Embryonic facial prominence (tissue), 1 donor: ENCODE measurements around the gene ACSM2B.
"Not testable (repeated sequence)": the region's sequence is repeated elsewhere in the genome, so short reads cannot be mapped to it uniquely, and the experiment has no call there.

Experiments used
- DNase-seq: peaks from one replicate; pipeline ENCODE4 v3.0.0-alpha.2; 2016; ENCODE audit errors: extremely low spot score

The ACSM2B gene

DNA sequence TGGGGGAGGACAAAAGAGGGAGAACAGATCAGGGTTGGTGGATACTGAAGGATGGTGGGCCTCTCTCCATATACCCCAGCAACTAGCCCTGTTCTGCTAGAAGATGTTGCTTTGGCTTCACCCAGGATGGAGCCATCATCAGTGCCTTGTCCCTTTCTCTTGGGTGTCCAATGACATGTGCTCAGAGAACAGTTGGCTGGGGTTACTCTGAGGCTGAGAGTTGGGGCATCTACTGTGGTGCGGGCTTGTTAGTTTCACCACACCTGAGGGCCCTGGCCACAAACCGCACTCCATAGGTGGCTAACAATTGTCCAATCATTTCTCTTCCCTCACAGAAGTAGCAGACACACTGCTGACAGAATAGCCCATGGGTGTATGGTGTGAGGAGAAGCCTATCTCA, 18.9 kb upstream of the ACSM2B start:
- DNase-seq: not testable (repeated sequence)

DNA sequence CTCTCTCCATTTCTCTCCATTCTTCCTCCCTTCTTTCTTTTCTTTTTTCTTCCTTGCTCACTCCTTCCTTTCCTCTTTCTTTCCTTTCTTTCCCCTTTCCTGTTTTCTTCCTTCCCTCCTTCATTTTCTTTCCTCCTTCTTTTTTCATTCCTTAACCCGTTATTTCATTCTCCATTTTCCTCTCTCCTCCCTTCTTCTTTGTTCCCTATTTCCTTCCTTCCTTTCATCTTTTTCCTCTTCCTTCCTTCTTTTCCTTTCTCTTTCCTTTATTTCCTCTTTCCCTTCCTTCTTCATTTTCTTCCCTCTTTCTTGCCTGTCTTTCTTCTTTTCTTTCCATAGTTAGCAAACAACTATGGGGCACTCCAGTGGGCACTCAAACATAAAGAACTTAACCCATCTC, 16.6 kb upstream of the ACSM2B start:
- not testable (repeated sequence) for DNase-seq

DNA sequence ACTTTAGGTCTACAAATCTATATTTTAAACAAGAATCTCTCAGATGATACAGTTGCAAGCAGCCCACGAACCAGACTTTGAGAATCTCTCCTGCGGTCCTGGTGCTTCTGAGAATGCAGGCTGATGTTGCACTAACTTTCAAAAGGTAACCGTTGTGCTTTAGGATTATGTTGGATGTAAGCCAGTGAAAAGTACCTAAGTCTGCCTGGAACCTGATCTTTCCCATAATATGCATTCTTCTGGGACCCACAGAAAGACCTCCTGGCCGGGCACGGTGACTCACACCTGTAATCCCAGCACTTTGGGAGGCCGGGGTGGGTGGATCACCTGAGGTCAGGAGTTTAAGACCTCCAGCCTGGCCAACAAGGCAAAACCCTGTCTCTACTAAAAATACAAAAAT, 13.3 kb upstream of the ACSM2B start:
- not testable (repeated sequence) for DNase-seq

DNA sequence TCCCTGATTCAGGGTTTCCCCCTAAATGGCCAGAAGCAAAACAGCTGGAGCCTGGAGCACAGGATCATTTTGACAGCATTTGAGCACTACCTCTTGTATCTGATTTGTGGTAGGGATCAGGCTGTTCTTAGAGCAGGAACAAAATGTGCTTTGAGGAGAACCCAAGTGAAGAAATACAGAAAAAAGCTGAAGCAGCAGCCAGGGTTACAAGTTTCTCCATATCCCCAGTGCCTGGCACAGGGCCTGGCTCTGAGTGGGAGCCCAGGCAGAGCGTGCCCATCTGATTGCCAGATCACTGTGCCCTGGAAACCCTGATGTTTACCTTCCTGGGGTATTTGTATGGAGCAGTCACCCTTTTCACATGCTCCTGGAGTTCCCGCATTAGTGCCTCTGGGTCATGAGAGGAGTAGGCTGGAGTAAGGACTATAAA, 11.5 kb upstream of the ACSM2B start:
- not testable (repeated sequence) for DNase-seq

DNA sequence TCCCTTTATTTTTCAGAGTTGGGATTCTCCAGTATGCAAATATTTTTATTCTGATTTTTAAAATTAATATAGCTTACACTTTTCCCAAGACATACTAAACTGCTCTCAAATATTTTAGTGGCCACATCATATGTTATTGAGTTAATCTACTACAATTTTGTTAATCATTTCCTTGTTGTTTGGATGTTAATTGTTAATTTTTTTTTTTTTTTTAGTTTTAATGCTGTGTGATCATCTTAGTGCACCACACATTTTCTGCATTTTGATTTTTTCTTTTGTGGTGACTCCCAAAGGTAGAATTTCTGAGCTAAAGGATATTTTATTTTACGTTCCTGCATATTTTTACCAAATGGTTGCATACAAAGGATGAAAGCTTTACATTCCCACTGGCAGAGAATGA, 10.5 kb upstream of the ACSM2B start:
- not testable (repeated sequence) for DNase-seq

DNA sequence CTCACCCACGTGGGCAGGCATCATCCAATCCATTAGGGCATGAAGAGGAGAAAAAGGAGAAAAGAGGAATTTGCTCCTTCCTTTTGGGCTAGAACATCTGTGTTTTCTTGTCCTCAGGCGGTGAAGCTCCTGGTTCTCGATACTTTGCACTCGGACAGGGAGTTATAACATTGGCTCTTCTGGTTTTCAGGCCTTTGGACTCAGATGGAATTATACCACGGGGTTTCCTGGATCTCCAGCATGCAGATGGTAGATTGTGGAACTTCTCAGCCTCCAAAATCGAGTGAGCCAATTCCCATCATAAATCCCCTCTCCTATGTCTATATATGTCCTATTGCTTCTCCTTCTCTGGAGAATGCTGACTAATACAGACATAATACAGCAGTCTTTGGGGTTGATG, 9.9 kb upstream of the ACSM2B start:
- DNase-seq: not testable (repeated sequence)

DNA sequence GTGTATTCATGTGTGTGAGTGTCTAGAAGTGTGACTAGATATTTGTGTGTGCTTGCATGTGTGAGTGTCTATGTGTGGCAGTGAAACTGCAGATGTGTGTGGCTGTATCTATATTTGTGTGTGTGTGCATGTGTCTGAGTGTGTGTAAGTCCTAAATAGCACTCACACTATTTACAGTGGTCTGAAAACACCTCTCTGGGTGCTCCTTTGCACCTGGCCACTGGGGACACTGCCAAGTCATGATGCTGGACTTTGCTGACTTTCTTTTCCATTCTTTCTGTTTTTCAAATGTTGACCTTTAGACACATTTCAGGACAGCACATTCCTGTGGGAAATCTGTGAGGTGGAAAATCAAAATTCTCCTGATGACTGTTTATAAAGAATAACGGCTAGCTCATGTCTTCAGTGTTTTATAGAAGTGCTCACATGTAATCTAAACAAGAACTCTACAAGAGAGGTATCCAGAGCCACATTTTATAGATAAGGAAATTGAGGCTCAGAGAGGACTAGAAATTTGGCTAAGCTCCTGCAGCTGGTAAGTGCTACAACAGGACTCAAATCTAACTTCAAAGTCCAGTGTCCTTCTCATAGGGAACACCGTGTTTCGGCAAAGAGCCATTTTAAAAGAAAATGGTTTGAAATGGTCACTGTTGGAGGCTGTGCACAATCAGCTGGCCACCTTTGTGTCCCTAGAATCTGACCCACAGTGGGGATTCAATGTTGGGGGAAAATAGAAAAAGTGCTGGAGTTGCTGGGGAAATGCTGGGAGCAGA, 4.5 kb upstream of the ACSM2B start:
- DNase-seq: not testable (repeated sequence)

DNA sequence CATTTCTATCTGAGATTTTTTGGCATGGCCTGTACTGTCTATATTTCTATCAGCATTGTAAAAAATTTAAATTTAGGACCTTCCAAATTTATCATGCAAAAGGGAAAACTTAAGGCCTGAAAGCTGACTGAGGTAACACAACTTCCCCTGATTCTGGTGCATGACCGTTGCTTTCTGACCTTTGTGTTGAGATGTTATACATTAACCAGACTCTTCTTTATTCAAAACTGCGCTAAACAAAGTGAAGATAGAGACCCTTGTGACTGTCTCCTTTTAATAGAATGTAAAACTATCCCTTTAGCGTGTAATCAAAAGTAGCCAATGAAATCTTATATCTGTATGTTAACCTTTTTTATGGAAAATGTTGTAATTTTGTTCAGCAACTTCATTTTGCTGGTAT, 1.9 kb upstream of the ACSM2B start:
- DNase-seq: not testable (repeated sequence)

DNA sequence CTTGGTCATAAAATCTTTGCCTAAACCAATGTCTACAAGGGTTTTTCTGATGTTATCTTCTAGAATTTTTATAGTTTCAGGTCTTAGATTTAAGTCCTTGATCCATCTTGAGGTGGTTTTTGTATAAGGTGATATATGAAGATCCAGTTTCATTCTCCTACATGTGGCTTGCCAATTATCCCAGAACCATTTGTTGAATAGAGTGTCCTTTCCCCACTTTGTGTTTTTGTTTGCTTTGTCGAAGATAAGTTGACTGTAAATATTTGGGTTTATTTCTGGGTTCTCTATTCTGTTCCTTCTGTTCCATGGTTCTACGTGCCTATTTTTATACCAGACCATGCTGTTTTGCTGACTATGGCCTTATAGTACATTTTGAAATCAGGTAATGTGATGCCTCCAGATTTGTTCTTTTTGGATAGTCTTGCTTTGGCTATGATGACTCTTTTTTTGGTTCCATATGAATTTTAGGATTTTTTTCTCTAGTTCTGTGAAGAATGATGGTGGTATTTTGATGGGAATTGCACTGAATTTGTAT, 7.0 kb downstream of the ACSM2B start:
- not testable (repeated sequence) for DNase-seq

DNA sequence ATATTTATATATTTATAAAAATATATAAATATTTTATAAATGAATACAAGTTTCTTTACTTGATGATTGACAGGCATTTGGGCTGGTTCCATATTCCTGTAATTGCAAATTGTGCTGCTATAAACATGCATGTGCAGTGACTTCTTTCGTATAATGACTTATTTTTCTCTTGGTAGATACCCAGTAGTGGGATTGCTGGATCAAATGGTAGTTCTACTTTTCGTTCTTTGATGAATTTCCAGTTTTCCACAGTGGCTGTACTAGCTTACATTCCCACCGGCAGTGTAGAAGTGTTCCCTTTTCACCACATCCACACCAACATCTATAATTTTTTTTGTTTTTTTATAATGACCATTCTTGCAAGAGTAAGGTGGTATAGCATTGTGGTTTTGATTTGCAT, 7.8 kb downstream of the ACSM2B start:
- DNase-seq: no peak

DNA sequence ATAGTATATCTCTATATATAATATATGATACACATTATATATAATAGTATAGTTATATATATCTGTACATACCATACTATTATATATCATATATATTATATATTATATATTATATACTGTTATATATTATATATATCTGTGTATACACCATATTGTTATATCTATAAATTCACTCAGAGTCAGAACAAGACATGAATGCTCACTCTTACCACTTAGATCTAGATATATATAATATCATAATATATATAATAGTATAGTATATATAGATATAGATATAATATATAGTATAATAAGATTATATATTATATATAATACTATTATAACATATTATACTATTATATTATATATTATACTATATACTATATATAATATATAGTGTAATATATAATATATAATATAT, 9.3 kb downstream of the ACSM2B start:
- DNase-seq: no peak

DNA sequence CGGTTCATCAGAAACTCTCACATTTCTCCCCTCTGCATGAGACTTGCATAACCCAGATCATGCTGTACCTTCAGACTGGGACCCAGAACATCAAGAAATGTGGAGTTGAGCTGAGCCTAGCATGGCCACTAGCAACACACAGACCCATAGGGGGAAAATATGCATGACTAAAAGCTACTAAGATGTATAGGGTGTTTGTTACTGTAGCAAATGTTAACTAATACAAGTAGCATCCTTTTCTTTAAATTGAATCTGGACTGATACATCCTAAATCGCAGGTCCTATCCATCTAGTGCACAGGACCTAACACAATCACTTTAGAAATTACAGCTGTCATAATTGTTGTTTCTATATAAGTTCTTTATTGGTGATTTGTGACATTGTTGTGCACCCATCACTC, 10.8 kb downstream of the ACSM2B start:
- DNase-seq: not testable (repeated sequence)

DNA sequence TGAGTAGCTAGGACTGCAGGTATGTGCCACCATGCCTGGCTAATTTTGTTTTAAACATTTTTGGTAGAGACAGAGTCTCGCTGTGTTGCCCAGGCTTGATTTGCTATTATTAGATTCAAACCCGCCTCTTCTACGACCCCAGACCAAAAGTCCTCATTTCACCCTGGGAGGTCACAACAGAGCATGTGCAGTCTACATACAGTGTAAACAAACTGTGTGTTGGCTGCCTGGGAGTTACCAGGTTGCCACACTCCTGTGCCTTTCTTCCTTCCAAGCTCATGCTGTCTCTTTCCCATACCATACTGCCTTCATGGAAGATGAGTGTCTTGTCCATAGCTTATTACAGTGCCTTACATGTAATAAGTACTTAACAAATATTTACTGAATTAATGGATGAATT, 11.9 kb downstream of the ACSM2B start:
- DNase-seq: not testable (repeated sequence)

DNA sequence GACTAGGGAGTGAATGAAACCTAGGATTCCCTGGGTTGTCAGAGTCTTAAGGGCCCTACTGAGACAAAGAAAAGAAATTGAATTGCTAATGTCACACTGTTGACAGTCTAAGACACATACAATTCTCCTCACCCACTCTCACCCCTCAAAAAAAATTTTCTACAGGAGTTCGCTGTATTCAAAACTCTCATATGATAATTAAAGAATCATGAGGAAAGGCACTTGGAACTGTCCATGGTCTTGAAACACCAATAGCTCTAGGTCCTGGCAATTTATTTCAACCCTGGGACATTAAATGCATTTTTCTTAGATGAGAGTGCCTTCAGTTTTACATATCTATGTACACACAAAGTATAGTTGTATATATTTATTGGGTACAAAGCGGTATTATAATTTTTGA, 20.5 kb downstream of the ACSM2B start:
- DNase-seq: not testable (repeated sequence)

DNA sequence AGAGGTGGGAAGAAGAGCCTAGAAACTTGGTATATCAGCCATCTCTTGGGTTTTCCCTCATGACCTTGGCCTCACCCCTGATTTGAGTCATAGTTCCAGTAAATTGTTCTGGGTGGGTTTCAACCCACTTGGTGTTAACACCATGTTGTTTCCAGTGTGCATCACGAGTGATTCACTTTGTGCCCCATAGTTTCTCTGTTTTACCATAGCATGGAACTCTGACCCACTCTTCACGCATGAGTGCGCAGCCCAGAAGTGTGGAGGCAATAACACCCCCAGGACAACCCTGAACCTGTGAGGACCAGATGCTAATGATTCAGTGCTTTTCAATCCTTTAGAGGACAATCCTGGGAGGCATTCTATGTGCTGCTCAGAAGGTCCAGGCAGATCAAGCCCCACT, 21.5 kb downstream of the ACSM2B start:
- not testable (repeated sequence) for DNase-seq

DNA sequence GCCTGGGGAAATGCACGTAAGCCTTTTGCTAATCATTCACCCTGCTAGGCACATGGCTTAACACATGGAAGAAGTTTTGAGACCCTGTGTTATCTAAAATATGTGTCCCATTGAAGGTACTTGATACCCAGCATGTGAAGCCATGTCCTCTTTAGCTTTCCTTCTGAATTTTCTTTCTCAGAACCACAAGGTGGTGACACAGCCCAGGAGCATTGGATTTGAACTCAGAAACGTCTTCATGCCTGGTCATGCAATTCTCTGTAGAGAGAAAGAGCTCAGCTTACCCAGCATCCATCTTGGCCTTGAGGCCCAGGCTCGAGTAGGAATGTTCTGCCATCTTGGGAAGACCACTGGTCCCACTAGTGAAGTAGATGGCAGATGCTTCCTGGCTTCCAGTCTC, 22.7 kb downstream of the ACSM2B start:
- DNase-seq: not testable (repeated sequence)

DNA sequence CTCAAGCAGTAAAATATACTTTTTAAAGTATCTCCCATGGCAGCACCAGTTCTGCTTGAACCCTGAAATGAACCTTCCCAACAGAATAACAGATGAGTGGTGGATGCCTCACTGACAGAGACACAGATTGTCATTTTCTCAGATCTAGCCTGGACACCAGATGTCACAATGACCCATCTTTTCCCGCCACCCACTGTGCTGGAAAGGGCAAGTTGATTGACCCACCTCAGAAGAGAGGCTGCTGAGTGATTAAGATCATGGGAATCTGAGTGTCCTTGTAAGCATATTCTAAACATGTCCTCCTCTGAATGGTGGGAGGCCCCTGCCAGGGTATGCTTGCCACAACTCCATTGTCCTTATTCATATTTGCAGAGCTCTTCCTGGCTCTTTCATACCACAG, 29.2 kb downstream of the ACSM2B start:
- DNase-seq: not testable (repeated sequence)

DNA sequence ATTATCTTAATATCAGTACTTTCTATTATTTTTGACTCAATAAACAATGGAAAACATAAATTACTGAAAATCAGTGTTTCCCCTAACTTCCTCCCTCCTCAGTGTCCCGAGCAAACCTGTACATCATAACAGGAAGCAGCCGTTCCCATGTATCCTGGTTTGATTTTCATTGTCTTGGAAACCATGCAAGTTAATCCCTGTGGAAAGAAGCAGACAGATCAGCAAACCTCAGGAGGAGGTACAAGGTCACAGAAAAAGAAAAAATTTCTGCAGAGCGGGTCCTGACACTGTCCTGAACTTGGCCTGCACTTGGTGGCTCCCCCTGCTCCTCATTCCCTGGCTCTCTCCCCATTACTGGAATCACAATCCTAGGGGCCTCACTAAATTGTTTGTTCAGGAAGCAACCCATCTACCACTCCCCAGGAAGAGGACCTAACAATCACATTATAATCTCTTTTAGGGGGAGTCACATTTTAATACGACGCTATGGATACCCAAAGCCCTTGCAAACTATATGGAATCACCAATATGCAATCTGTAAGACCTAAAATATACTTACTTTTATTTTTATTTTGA, 29.8 kb downstream of the ACSM2B start:
- DNase-seq: not testable (repeated sequence)

DNA sequence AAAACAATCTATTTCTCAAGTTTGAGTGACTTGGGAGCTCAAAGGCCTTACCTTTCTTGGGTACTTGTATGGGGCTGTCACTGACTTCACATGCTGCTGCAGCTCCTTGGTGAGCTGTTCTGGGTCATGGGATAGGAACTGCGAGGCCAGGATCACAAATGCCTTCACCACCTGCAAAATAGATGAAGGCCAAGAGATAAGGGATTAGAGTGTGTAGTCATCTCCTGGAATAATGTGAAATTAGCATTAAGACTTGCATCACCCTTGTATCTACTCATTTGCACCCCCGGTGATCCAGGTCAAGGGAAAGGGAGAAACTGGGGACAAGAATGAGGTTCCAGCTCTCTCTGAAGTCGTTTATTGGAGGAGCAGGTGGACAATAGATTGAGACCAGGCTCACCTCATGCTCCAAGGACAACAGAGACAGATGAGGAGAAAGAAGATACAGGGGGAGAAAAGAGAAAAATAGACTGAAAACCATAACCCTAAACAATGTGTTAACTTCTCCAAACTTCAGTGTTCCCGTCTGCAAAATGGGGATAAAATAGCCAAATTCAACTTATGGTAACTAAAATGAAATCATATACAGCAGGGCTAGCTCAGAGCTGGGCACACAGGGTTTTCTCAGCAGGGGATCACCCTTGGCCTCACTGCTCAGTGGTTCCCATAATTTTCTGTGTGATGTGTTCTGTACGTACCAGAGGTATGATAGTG, 35.4 kb downstream of the ACSM2B start:
- not testable (repeated sequence) for DNase-seq

DNA sequence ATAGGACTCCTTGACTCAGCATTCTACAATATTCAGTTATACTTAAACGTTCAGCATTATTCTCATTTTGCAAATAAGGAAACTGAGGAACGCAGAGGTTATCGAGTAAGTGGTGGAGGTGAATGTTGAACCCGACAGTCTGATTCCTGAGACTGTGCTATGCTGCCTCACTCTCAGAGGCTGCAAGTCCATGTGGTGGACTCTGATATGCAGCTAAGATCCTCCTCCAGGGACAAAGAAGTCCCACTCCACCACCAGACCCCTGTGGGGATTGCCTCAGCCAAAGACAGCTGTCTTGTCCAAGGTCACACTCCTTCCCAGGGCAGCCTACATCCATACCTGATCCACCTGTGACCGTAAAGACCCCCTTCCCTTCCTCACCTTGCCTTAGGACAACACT, 37.5 kb downstream of the ACSM2B start:
- no peak for DNase-seq

DNA sequence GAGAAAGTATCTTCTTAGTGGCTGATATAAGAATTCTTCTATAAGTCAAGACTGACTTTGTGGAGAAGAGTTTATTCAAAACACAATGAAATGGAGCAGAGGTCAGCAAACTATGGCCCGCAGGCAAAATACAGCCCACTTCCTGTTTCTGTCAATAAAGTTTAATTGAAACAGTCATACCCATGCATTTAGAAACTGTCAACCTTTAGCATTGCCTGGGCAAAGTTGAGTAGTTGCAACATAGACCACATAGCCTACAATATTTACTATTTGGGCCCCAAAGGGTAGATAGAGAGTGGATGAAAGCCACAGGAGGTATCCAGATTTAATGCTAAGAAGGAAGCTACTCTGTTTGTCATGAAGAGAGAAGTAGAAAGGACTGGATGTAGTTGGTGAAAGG, 38.0 kb downstream of the ACSM2B start:
- no peak for DNase-seq

DNA sequence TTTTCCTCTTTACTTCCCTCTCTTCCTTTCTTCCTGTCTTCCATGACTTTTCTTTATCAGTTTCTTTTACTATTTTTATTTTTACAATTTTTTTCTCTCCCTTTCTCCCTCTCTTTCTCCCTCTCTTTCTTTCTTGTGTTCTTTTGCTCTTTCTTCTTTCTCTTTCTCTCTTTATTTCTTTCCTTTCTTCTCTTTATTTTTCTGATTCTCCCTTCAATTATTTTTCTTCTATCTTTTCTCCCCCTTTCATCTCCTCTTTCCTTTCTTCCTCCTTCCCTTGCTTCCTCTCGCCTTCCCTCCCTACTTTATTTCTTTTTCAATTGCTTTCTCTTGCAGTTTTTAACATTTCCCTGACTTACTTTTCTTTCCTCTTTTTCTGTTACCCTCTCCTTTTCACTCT, 39.5 kb downstream of the ACSM2B start:
- DNase-seq: not testable (repeated sequence)
